Parathyroid adenoma (tissue), 2 donors: Measurements from ENCODE around the gene UTY.

Experiments
- H2AFZ ChIP-seq: fragments of 300-600 bp; sonication (generic); one replicate; pipeline ENCODE4 v1.7.0; 2017; ENCODE audit warnings: antibody characterized with exemption, mild to moderate bottlenecking
- H3K27ac ChIP-seq: fragments of 300-600 bp; sonication (generic); one replicate; pipeline ENCODE4 v1.7.0; 2017
- H3K27me3 ChIP-seq: fragments of 300-600 bp; sonication (generic); one replicate; pipeline ENCODE4 v1.7.0; 2017; ENCODE audit warnings: low read length; ENCODE audit not compliant: control insufficient read depth, insufficient read depth
- H3K36me3 ChIP-seq: fragments of 300-600 bp; sonication (generic); one replicate; pipeline ENCODE4 v1.7.0; 2017; ENCODE audit warnings: low read length; ENCODE audit not compliant: control insufficient read depth, insufficient read depth
- H3K4me1 ChIP-seq: fragments of 300-600 bp; sonication (generic); one replicate; pipeline ENCODE4 v1.7.0; 2017; ENCODE audit warnings: control low read depth
- H3K4me2 ChIP-seq: fragments of 300-600 bp; sonication (generic); one replicate; pipeline ENCODE4 v1.7.0; 2017; ENCODE audit warnings: low read length
- H3K4me3 ChIP-seq: fragments of 300-600 bp; sonication (generic); one replicate; pipeline ENCODE4 v1.7.0; 2017; ENCODE audit warnings: low read depth, low read length
- H3K79me2 ChIP-seq: fragments of 300-600 bp; sonication (generic); one replicate; pipeline ENCODE4 v1.7.0; 2017; ENCODE audit warnings: control low read depth
- H3K9ac ChIP-seq: fragments of 300-600 bp; sonication (generic); one replicate; pipeline ENCODE4 v1.7.0; 2017; ENCODE audit warnings: mild to moderate bottlenecking
- H3K9me3 ChIP-seq: fragments of 300-600 bp; sonication (generic); one replicate; pipeline ENCODE4 v1.7.0; 2017; ENCODE audit warnings: low read length; ENCODE audit not compliant: control insufficient read depth
- TF ChIP-seq, protein P1 (sequence below): fragments of 300-600 bp; sonication (generic); IDR thresholded peaks from one replicate; pipeline ENCODE4 v1.7.0; 2017; ENCODE audit warnings: antibody characterized with exemption, mild to moderate bottlenecking
- donor health status: primary hyperparathyroidism.

UTY gene

DNA sequence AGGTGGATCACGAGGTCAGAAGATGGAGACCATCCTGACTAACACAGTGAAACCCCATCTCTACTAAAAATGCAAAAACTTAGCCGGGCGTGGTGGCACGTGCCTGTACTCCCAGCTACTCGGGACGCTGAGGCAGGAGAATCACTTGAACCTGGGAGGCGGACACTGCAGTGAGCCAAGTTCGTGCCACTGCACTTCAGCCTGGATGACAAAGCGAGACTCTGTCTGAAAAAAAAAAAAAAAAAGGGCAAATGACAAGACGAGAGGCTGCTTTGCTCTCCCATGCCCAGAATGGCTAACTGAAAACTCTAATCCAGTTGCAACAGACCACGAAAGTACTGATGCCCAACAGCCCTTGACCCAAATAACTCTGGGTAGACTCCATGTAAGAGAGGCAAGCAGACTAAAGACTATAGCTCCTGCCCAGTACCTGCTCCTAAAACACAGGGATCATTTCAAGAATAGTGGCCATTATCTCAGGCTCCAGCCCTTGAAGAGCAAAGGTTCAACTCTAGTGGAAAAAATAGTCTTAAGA is 29.2 kb downstream of the UTY start:
- Histone ChIP-seq H3K9me3 (no peaks in the 10 kb centered on the region), H3K4me1 (no peaks in the 10 kb centered on the region), H3K9ac (no peak overlapping the region), H2AFZ (no peak overlapping the region), H3K36me3 (no peaks in the 10 kb centered on the region), H3K27ac (no peak overlapping the region), H3K4me3 (no peak overlapping the region), H3K4me2 (no peak overlapping the region), H3K27me3 (no peaks in the 10 kb centered on the region), H3K79me2 (no peaks in the 10 kb centered on the region)
- TF ChIP-seq, protein P1, sequence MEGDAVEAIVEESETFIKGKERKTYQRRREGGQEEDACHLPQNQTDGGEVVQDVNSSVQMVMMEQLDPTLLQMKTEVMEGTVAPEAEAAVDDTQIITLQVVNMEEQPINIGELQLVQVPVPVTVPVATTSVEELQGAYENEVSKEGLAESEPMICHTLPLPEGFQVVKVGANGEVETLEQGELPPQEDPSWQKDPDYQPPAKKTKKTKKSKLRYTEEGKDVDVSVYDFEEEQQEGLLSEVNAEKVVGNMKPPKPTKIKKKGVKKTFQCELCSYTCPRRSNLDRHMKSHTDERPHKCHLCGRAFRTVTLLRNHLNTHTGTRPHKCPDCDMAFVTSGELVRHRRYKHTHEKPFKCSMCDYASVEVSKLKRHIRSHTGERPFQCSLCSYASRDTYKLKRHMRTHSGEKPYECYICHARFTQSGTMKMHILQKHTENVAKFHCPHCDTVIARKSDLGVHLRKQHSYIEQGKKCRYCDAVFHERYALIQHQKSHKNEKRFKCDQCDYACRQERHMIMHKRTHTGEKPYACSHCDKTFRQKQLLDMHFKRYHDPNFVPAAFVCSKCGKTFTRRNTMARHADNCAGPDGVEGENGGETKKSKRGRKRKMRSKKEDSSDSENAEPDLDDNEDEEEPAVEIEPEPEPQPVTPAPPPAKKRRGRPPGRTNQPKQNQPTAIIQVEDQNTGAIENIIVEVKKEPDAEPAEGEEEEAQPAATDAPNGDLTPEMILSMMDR = no peak

DNA sequence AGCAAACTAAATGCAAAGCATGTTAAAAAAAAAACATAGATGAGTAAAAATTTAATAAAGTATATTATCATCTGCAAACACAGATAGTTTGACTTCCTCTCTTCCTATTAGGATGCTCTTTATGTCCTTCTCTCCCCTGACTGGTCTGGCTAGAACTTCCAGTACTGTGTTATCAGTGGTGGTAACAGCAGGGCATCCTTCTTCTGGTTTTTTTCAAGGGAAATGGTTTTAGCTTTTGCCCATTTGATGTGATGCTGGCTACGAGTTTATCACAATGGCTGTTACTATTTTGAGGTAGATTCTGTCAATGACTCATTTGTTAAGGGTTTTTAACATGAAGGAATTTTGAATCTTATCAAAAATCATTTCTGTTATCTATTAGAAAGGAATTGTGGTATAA is 34.3 kb downstream of the UTY start:
- Histone ChIP-seq H3K36me3 (no peaks in the 10 kb centered on the region), H3K4me3 (no peak overlapping the region), H3K27ac (no peak overlapping the region), H3K4me1 (no peaks in the 10 kb centered on the region), H3K4me2 (no peak overlapping the region), H3K9ac (no peak overlapping the region), H2AFZ (no peak overlapping the region), H3K9me3 (no peaks in the 10 kb centered on the region), H3K79me2 (no peaks in the 10 kb centered on the region), H3K27me3 (no peaks in the 10 kb centered on the region)
- TF ChIP-seq, protein P1 = no peak

DNA sequence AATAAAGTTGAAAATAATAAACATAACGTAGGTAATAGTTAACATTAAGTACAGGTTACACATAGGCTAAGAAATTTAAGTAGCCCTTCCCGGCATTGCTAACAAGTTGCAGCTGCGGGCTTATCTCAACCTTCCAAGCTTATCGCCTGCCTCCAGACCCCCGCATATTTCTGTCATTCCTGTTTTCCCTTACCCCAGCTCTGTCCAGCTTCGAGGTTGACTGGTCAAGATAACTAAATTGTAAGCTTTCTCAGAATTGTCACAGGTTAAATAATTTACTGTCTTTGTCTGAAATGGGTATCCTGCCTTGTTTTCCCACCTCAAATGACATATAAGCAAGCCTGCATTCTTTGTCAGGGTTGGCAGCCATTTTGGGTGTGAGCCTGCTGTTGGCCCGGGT is 36.7 kb downstream of the UTY start:
- H3K36me3 ChIP-seq = no peaks in the 10 kb centered on the region
- TF ChIP-seq, protein P1 = no peak

DNA sequence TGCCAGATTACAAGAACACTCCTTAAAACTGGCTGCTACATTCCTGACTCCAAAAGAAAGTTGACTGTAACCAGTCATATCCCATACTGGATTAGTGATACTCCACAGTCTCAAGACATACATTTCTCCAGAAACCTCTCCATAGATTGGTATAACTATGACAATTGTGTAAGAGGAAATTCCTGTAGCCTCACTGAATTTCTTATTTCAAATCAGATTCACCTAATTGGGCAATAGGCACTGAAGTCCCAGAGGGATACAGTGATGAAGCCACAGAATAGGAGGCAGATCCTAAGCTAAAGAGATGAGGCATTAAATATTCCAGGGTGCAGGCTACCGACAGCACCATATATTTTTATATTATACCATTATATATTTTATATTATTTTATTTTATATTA is 39.0 kb downstream of the UTY start:
- no peaks in the 10 kb centered on the region for H3K27me3 ChIP-seq
- no peak overlapping the region for H3K9ac ChIP-seq
- TF ChIP-seq, protein P1 = no peak
- no peak overlapping the region for H2AFZ ChIP-seq
- H3K36me3 ChIP-seq = no peaks in the 10 kb centered on the region
- H3K79me2 ChIP-seq = no peaks in the 10 kb centered on the region
- no peak overlapping the region for H3K4me3 ChIP-seq
- H3K27ac ChIP-seq = no peak overlapping the region
- H3K4me2 ChIP-seq = no peak overlapping the region
- H3K9me3 ChIP-seq = no peaks in the 10 kb centered on the region
- H3K4me1 ChIP-seq = no peaks in the 10 kb centered on the region

More for the DNA sequence above, 36.7 kb downstream of the UTY start:
- Histone ChIP-seq H3K27ac (no peak overlapping the region), H3K9me3 (no peaks in the 10 kb centered on the region), H3K4me2 (no peak overlapping the region), H3K9ac (no peak overlapping the region), H3K4me3 (no peak overlapping the region), H3K27me3 (no peaks in the 10 kb centered on the region), H2AFZ (no peak overlapping the region), H3K4me1 (no peaks in the 10 kb centered on the region), H3K79me2 (no peaks in the 10 kb centered on the region)
